NCI-H1930 (cell line): ENCODE measurements around the gene ZNF664.

ENCODE experiments used
- DNase-seq, 2 experiments: peaks; one replicate each; lab custom pipeline; 2025; lab: John Stamatoyannopoulos, UW

The ZNF664 gene

GRCh38 chr12:123972457-123973401 lies at the start of gene ZNF664, which contains the start of gene CCDC92:
Gene ZNF664 (plus strand): TSS chr12:123973215. CDS start chr12:124012145, 38,930 bp downstream.
Gene CCDC92 (minus strand): TSS chr12:123972831. CDS start chr12:123944305, 28,526 bp downstream.
- DNase-seq, result peak; percentile 89 to 99

GRCh38 chr12:123923927-123924326 lies 49.1 kb upstream of the ZNF664 start:
- no peak for DNase-seq

GRCh38 chr12:123924539-123924938 lies 48.5 kb upstream of the ZNF664 start:
- DNase-seq, result no peak

- no peak for DNase-seq
These were observed 44.6 kb upstream of the ZNF664 start for GRCh38 chr12:123928274-123928865.

- DNase-seq, result no peak
These were observed 44.1 kb upstream of the ZNF664 start for GRCh38 chr12:123928897-123929296.

GRCh38 chr12:123929946-123930583 lies 43.0 kb upstream of the ZNF664 start:
- DNase-seq, result no peak

GRCh38 chr12:123931686-123932321 lies 41.2 kb upstream of the ZNF664 start:
- no peak for DNase-seq

GRCh38 chr12:123933214-123933613 lies 39.8 kb upstream of the ZNF664 start:
- DNase-seq, result no peak

GRCh38 chr12:123934016-123934620 lies 38.9 kb upstream of the ZNF664 start:
- DNase-seq, result no peak

GRCh38 chr12:123934829-123935228 lies 38.2 kb upstream of the ZNF664 start:
- no peak for DNase-seq

GRCh38 chr12:123935956-123936355 lies 37.1 kb upstream of the ZNF664 start:
- no peak for DNase-seq

GRCh38 chr12:123936471-123936870 lies 36.5 kb upstream of the ZNF664 start:
- no peak for DNase-seq

GRCh38 chr12:123936956-123937706 lies 35.9 kb upstream of the ZNF664 start:
- no peak for DNase-seq

- no peak for DNase-seq
These were observed 35.1 kb upstream of the ZNF664 start for GRCh38 chr12:123937707-123938591.

- DNase-seq, result no peak
These were observed 34.1 kb upstream of the ZNF664 start for GRCh38 chr12:123938679-123939480.

GRCh38 chr12:123939716-123940626 lies 33.0 kb upstream of the ZNF664 start:
- DNase-seq, result no peak

- no peak for DNase-seq
These were observed 32.4 kb upstream of the ZNF664 start for GRCh38 chr12:123940627-123940966.

GRCh38 chr12:123941000-123941399 lies 32.0 kb upstream of the ZNF664 start:
- DNase-seq, result no peak
